GM18498 (cell line): ENCODE measurements around the gene DACH1.

Experiments
- ATAC-seq: cut with Tn5 transposase; IDR thresholded peaks from one replicate; pipeline ENCODE4 v1.9.1; 2021; ENCODE audit warnings: mild to moderate bottlenecking, moderate library complexity; ENCODE audit not compliant: unreplicated experiment

The DACH1 gene

DNA sequence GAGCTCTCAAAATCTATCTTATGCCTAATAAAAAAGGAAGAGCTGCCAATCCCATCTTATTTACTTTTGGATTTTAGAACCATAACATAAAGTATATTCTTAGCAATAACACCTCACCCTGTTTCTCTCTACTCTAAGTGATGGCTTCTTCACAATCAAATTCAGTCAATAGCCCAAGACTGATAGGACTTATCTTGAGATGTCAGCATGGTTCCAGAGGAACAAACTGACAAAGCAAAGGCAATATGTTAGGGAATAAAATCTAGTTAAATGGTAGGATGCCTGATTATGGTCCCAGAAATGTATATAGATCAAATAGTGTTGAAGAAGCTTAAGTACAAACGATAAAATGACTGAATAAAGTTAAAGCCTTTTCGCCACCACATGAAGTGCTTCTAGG lies 36.3 kb downstream of the DACH1 start:
- ATAC-seq = no peak

DNA sequence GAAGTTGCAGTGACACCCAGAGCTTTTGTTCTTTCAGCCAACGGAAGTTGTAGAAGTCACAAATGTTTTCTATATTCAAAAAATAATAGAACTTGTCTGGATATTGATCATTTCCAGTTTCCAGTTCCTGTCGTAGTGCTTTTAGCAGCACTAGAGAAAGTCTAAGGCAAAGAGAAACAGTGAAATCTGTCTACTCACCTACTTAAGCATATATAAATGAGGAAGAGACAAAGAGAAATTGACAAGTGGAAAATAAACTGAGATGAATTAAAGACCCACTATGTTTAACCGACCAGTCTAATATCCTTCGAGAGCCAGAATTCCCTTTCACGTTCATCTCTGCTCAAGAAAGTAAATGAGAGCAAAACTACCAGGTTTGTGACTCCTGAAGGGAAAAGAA lies 36.7 kb downstream of the DACH1 start:
- ATAC-seq = no peak

DNA sequence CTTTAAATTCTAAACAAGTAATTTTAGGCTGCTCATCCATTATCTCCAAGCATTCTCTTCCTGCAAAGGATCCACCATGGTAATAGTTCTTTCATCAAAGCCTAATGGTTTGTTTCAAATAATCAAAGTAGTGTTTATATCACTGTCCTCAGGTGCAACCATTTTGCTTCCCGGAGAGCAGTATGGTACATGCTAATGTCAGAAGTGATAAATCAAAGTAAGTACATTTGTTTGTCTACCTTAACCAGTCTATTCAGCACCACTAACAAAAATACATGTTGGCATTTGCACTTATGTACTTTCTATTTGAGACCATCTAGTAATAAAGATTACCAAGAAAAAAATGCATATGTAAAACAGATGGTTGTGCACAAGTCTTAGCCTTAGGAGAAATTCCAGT lies 37.5 kb downstream of the DACH1 start:
- no peak for ATAC-seq

DNA sequence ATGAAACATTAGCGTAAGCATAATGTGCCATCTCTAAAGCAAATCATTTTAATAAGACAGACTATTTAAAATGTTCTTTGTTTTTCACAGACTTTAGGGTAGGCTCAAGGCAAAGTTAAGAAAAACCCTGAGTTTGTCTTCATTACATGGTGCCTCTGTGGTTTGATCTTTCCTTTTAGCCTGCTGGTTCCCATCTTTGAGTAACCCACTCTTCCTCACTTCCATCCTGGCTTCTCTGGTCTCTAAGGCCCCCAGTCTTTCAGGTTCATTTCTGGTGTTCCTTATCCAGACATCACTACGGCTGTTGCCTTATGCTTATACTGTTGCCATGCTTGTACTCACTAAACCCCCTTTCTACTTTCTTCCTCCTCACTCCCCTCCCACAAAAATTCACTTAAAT lies 38.4 kb downstream of the DACH1 start:
- ATAC-seq = no peak

DNA sequence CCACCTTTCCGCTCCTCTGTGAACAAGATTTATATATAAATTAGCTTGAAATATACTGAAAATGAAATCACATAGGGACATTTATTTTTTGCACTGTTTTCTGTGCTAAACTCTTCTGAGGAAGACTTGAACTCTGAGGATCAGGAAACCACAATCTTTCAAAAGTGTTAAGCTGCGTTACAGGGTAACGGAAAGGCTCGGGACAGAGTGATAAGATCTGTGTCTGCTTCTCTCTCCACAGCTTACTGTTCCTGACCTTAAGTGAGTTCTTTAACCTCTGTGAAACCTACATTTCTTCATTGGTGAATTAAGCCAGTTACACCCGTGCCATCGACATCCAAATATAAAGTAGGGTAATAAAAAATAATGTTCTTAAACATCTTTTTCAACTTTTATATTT lies 38.9 kb downstream of the DACH1 start:
- ATAC-seq = no peak

DNA sequence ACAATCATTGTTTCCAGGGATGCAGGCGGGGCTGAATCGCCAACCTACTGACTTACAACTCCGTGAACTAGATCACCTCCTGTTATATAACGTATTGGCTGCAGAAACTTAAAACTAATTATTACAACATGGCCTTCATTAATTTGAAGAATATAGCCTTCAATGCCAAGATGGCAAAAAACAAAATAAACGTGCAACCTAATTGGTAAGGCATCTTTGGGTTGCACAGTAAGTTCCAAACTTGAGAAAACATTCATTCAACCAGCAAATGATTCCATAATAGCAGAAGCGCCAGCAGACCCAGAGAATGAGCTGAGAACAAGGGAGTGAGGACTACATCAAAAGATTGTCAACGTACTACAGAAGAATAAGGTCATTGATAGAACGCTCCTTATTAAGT lies 39.8 kb downstream of the DACH1 start:
- ATAC-seq = no peak

DNA sequence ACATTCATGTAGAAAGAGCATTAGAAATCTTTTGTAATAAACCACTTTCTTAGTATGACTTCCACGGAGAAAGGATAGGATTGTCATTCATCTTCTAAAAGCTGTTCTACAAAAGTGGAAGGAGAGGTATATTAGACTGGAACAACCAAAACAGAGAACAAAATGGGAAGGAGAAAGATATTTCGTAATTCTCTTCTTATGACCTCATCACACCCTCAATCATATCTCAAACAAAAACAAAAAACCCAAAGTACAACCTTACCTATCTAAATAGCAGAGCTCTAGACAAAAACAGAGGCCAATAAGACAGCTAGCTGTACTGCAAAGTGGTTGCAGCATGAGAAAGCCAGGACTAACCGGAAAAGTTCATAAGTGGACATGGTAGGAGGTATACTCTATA lies 46.3 kb downstream of the DACH1 start:
- ATAC-seq = no peak

DNA sequence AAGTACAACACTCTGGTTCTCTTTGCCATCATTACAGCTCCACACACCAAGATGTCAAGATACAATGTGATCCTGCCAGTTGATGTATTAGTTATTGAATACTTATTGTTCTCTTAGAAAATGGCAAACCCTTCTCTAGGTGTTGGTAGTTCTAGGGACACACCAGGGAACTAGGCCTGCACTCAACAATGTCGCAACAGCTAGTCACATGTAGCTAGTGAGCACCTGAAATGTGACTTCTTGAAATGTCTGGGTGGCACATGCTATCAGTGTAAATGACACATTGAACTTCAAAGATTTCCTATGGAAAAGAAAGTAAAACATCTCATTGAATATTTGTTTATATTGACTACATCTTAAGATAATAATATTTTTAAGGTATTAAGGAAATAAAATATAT lies 49.7 kb downstream of the DACH1 start:
- no peak for ATAC-seq

DNA sequence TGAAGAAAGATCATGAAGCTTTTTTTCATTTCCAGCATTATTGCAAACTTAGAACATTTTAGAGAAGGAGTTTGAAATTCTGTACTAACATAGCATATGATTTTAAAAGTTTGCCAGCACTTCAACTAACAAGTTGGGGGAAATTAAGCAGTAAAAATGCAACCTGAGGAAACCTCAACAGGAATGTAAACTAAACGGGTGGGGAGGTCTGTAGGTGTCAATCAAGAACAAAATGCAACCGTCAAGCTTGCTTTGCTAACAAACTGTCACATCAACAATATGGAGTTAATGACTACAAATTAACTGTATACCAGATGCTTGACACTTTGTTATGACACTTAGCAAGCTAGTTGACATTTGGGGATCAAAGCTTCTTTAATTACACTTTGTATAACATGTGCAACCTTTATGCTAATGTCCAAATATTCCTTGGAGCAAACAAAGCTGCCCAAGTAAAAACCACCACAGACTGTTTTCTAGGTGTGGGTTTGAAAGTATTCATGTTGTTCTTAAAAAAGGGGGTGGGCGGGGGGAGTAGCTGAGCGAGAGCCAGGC lies 52.1 kb downstream of the DACH1 start:
- ATAC-seq = no peak

DNA sequence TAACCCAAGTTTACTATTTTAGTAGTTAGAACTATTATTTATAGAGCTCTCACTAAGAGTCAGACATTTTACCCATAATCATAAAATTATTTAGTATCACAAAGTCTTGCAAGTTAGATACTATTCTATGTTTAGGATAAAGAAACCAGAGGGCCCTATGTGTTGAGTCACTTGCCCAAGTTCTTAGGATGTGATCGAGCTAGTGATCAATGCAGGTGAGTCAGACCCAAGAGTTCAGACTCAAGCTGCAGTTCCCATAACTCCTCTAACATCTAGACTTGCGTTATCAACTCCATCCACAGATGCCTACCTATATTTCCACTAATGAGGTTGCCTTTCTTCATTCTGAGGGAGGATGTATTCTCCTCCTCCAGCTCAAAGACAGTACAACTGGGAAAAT lies 53.8 kb downstream of the DACH1 start:
- no peak for ATAC-seq

DNA sequence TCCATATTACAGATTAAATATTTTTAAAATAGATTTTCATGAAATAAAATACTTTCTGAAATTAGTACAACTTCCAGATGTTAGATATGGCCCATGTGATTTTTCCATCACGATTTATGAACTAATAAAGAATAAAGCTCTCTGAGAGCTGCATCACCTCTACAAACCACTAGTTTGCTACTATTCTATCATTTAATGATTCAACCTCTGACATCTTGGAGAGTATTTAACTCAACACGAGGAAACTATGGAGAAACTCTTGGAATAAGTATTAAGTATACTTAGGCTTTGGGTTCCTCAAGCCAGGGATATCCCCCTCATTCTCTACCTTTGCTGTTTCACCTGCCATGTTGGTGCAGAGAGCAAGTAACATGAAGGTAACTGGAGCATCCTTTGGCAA lies 55.7 kb downstream of the DACH1 start:
- no peak for ATAC-seq

DNA sequence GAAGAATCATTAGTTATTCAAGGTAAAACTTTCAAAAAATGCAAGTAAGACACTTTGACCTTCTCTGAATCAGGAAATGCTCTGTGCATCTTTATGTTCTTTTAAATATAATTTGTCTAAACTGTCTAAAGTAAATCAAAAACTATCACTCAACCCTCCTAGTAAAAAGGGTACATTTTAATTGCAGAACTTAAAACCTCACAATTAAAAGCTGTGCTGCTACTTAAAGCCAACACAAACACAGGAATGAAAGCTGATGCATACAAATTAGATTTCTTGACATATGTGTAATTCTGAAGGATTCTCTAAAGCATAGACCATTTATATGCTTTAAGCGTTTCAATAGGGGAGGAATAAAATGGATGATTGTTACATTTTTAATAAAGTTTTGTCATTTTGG lies 58.3 kb downstream of the DACH1 start:
- ATAC-seq = no peak

DNA sequence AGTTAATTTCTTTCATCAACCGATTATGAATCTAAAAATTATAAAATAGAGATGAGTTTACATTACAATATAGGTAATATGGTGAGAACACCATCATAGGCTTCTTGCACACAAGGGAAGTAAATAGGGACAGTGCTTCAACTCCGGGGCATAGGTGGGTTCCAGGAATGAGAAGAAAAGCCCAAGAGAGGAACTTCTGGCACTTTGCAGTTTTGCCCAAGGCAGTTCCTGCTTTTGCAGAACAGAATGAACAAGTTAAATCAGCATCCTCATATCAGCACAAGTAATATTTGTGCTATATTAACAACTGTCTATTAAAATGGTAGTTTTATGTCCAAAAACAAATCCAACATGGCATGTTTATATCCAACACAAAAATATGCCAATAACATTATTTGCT lies 60.1 kb downstream of the DACH1 start:
- ATAC-seq = no peak

DNA sequence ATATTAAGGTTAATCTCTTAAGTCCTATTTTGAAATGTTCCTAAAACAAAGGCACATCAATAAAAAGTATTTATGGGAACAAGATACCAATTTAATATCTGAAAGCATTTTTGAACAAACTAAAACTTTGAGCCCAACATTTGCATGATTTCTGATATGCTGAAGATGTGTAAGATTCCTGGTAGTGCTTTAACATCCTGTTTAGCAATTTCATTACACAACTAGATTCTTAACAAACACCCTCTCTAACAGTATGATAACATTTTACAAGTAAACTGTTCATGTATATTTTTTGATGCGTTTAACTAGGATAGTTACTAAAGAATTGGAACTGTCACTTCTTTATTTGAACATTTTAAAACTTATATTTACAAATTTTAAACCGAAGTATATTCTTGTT lies 63.9 kb downstream of the DACH1 start:
- ATAC-seq = no peak

DNA sequence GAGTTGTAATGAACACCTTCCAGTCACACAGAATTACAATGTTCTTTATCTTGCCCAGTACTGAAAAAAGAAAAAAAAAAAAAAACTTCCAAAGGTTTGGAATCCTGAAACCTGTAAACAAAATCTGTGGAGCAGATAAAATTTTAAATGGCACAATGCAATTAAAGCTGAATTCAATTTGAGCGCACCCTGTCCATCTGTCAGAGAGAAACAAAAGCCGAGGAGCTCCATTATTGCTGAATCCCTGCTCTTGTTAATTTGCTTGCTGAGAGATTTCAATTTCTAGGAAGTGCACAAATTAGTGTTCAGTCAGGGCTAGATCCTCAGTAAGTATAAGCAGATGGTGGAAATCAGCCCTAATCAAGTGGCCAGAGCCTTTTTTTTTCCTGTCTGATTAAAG lies 65.2 kb downstream of the DACH1 start:
- no peak for ATAC-seq

DNA sequence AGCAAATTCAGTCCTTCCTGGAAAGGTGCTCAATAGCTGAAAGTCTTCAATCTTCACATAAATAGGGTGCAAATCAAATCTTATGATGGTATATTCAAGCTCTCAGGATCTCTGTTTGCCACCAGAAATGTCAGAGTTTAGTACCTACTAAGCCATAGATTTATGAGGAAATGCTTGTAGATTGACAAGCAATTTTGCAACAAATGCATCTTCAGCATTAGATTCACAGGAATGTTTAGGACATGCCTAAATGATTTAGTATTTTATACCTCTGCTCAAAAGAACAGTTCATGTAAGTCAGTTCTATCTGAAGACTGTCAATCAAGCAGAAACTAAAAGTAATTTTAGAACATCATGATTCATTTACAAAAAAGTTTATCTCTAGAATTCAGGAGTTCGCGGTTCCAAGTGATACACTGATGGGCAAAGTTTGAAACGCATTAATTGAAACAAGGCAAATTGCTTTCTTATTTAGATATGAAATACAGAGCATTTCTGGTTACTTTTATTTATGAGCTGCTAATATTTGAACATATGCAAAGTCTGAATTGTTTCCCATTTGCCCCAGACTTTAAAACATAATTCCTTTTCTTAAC lies 65.7 kb downstream of the DACH1 start:
- no peak for ATAC-seq

DNA sequence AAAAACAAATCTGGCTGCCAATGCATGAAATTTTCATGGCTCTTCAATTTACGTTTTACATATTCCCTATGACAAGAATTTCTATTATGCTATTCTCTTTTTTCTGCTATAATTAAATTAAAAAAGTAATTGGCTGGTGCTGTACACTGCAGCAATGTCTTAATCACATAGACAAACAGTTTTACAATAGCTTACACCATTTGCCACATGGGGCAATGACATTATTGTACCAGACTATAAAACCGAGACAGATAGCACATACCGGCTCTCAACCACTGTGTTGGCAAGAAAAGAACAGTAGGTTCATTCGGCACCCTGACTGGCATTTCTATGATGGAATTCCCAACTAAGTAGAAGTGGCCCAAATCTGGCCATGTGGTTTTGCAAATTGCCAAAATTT lies 67.7 kb downstream of the DACH1 start:
- no peak for ATAC-seq

DNA sequence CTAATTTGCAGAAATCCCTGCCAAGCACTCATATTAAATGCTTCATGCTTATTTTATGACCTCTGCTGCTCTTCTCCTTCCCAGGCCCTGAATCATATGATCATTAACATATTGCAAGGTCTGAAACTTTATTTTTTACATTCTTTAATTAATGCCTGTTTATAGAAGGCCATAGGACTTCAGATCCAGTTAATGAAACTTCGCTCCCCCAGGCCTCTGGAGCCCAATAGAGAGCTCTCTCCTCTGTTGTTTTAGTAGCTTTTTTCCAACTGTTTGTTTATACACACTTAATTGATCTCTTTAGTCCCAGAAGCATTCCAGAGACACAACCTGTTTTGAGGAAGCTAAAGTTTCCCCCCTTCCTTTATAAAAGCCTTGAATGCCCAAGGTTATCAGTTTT lies 68.3 kb downstream of the DACH1 start:
- ATAC-seq = no peak

DNA sequence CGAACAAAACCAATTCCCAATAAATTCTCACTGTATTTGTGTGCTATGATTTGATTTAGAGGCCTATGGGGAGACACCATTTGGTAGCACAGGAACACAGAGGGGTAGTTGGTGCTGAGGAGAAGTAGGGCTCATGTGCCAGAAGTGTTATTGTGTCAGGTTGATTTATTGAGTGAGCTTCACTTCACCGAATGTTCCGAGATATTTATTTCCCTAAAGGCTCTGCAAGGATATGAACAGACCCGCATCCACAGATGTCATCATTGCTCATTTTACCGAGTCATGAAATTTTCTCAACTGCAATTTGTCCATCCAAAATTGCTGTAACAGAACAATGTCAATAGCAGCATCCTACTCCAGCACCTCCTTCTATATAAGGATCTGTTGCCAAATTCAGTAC lies 69.5 kb downstream of the DACH1 start:
- ATAC-seq = no peak

DNA sequence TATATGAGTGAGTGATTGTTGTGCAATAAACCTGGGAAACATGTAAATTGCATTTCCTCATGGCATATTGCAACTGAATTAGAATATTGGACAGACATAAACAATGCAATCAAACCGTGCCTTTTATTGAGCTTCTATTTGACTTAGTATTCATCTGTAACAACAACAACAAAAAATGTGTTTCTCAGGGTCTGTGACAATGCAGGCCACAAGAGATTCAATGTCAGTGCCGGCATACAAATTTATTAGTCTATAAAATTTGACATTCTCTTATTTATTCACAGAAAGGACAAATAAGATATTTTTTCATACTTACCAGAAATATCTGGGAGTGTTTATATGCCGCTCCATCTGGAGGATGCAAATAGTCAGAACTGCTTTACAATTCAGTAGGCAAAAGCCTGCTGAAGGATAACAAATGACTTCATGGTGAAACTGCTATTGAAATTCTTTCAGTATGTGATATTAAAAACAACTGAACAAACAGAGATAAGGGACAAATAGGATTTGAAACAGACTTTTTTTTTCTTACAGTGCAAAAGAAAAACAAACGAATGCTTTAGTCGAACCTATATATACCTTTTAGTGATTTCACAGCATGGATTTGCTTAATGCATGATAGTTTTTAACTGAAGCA lies 77.2 kb downstream of the DACH1 start:
- ATAC-seq = no peak

DNA sequence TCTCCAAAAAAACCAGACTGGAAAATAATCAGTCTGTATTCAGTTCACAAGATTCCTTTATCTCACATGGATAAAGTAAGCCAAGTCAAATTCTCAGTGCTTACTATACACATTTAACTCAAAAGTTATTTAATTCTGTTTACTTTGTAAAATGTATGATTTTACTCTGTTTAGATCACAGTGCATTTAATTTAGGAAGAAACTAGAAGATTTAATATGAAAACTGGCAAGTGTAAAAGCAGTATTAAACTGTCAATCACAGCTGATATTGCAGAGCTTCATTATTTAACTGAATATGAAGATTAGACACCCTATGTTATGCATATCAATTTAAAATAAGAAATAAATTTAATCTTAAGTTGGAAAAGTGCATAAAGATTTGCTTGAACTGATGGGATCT lies 78.0 kb downstream of the DACH1 start:
- no peak for ATAC-seq

DNA sequence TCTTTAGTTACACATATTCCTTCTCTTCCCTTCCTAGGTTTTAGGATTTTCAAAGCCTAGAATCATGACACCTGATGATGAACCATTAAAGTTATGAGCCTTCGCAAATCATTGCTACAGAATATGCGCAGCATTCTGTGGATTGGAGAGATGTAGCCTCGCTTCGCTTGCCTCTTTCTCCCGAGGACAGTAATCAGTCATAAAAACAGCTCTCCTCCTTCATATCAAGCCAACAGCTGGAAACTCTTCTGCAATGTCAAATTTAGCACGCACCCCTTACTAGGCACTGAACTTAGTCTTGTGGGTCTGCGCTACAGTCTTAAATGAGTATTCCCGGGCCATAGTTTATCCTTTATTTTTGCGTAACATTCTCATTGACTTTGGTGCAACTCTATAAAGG lies 79.6 kb downstream of the DACH1 start:
- ATAC-seq = no peak

DNA sequence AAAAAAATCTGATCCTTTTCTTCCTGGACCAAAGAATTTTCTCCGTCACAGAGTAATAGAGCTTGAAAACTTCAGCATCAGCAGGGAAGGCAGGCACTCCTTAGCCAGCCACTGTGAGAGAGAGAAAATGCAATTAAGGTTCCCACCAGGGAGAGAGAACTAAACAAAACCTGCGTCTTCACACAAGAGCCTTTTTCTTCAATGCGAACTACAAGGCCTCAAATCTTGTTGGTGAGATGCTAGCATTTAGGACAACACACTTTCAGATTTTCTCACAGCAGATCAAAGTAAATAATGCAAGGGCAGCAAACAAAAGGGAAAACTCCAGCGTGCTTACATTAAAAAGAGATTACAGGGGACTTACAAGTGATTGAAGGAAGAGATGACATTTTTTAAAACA lies 80.1 kb downstream of the DACH1 start:
- no peak for ATAC-seq
